ENCODE results near the gene SIX3. TPM values are rescaled to one million over a fixed set of nuclear protein-coding genes. Genes with fewer than 3 reads are reported as not detected.

Gene SIX3
- total RNA-seq, 2 experiments from 2014 or later = 0.08 TPM; not detected in 1

DNA sequence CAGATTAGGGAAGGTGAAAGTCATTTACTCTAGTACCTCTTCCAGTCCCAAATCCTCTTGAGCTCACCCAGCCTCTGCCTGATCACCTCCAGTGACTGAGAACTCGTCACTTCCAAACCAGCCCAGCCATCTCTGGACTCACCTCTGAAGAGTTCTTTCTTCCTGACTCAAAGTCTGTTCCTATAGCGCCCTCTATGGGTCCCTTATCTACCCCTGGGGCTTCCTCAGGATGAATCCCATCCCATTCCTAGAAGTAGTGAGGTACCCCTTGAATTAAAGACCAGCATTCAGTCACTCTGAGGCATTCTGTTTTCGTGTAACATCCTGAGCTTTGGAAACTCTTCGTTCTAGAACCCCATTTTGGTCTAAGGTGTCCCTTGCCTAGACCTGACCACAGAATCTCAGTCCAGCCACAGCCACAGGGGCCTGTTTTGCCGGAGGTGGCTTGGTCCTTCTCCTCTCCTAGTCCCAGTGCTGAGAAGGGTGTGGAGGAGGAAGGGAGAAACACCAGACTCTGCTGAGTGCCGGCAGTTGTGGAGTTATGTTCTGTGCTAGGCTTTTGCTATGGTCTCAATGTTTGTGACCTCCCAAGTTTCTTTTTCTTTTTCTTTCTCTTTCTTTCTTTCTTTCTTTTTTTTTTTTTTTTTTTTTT is 32.7 kb downstream of the SIX3 start:
- CTCF ChIA-PET = no interaction called here

DNA sequence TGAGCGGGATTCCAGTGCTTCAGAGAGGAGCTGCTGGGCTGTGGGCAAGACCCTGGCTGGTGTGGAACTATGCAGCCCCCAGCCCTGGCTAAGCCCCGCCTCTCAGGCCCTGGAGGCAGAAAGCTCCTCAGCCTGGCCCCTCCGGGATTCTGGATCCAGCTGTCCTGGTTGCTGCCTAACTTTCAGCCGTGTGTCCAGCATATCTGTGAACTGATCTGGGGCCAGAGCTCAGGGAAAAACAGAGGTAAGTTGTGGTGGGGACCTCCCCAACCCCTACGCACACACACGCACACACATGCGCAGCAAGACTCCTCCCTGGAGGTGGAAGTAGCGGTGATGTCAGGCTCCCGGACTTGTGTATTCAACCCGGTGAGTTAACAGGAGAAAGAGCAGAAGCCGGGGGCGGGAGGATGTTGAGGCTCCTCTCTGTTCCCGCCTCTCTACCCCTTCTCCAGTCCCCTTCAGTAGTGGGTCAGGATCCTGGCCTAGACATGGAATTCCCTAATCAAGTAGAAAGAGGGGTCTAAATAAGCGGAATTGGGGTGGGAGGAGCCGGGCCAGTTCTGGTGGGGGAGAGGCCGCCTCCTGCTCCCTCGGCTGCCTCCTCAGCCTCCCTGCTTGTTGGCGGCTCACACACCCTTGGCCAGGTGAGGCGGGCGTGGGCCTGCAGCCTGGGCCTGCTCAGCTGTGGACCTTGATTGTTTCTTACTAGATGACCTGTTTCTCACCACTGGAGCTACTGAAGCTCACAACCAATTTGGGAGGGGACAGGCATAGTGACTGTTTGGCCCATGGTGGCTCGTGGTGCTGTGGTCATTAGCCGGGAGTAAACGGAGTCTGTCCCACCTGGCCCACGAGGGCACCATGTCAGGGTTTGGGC is 34.3 kb downstream of the SIX3 start:
- CTCF ChIA-PET = interaction anchor here (0.6 kb wide), 1 partner anchor 20 kb away, joined by 3 read pairs; no protein-coding TSS in a partner anchor
- POLR2A ChIA-PET = no interaction called here

More for the DNA sequence above, 32.7 kb downstream of the SIX3 start:
- POLR2A ChIA-PET = no interaction called here

GRCh38 chr2:44979581-44979980 is 38.1 kb downstream of the SIX3 start:
- POLR2A ChIA-PET = no interaction called here
- CTCF ChIA-PET = interaction anchor here (3.3 kb wide), 1 partner anchor 515 kb away, joined by 25 read pairs; no protein-coding TSS in a partner anchor

DNA sequence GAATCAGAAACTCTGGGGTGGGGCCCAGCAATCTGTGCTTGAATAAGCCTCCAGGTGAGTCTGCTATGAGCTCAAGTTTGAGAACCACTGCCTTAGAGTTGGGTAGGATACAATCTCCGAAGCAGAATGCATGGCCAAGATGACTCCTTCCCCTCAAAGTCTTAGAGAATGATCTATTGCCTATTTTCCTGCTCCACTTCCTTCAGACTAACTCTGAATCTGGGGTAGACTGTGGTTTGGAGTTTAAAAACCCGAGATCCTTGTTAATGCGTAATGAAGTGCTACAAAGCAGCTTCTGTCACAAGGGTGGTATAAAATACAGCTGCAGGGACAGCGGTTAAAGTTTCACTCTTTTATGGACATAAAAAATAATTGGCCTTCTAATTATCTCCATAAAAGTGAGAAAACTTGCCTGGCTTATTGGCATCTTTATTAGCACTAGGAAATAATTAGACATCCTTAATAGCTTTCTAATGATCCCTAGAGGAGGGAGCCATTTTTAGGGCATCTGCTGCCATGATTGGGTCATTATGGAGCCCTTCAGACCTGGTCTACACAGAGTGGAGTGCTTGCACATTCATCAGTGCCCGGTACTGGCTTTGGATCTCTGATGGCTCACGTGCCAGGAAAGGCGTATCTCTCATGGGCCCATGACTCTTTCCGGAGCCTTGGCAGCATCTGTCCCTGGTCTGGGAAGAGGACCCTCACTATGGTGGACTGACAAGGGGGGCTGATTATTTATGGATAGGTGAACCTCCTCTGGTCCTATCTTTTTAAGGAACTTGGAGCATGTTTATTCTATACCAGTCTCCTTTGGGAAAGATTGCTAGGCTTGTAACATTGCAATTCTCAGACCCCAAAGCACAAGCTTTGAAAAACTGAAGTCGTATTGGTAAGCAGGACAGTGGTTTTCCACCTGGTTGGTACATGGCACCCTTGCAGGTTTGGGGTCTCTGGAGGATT is 39.5 kb downstream of the SIX3 start:
- ChIA-PET CTCF (interaction anchor here (0.6 to 3.3 kb wide), 13 partner anchors 8 to 934 kb away, joined by 3 to 25 read pairs (median 4); no protein-coding TSS in a partner anchor), POLR2A (no interaction called here)

DNA sequence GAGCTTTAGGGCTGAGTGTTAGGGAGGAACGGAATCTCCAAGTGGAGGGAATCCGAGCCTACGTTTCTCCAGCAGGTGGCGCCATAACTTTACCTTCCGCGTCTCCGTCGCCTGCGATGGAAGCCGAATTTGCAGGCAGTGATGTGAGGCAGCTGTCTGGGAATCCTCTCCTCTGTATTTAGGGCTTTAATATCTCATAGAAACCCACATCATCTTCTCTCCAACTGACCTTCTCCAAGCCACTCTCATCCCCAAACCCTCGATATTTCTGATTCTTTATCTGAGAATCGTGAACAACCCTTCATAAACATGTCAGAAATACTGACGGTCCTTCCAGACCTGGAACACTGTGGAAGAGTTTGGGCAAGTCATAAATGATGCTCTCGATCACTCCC is 40.2 kb downstream of the SIX3 start:
- ChIA-PET POLR2A (no interaction called here), CTCF (interaction anchor here (0.6 to 3.3 kb wide), 13 partner anchors 8 to 934 kb away, joined by 3 to 25 read pairs (median 4); no protein-coding TSS in a partner anchor)

DNA sequence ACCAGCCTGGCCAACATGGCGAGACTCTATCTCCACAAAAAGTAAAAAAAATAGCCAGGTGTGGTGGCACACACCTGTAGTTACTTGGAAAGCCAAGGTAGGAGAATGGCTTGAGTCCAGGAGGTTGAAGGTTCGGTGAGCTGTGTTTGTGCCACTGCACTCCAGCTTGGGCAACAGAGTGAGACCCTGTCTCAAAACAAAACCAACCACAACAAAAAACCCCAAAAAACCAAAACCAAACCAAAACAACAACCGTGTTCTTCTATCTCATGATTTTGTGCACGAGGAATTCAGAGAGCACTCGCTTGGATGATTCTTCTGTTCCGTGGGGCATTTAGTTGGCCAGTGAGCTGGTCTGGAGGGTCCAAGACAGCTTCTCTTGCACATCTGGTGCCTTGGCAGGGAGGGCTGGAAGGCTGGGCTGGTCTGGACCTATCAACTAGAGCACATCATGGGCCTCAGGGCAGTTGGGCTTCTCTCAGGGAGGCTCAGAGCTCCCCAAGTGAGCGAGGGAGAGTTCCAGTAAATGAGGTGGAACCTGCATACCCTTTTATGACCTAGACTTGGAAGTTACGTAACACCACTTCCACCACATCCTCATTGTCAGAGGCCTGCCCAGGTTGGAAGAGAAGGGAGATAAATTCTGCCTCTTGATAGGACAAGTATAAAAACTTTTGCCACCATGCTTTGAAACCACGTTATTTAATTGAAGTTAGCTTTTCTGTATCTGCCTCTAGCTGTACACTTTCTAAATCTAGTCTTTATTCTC is 42.5 kb downstream of the SIX3 start:
- ChIA-PET POLR2A (no interaction called here), CTCF (interaction anchor here (1.0 to 1.1 kb wide), 3 partner anchors 26 to 510 kb away, joined by 3 to 4 read pairs (median 3); partner anchors contain the start of gene SIX2)

DNA sequence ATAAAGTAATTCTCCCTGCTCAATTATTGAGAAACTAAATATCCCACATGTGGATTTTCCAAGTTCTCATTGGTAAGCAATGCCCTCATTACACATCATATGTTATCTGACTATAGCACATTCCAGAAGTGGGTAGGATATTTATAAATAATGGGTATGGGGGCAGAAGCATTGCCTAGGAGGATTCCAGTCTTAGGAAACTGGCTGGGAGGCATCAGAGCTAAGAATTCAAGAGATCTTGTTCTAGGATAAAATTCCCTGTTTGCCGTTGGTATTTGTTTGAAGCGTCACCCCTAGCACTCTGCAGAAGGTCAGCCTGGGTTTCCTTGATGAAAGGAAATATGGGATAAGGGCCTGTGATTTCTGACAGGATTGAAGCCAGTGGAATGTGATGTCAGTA is 47.7 kb downstream of the SIX3 start:
- ChIA-PET POLR2A (no interaction called here), CTCF (no interaction called here)

DNA sequence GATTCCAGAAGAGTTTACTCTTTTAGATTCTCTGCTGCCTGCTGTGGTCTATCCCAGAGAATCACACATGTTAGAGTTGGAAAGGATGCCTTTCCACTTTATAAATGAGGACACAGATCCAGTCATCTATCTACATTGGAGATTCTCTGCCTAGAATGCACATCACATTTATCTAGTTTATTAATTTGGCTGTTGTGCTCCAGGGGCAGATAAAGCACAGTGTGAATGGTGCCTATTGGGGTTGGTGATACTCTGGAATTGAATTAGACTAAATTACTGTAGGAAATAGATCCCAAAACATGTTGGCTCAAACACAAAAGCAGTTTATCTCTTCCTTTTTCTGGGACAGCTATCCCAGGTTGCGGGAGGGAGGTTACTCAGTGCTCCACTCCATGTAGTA is 52.9 kb downstream of the SIX3 start:
- ChIA-PET CTCF (no interaction called here), POLR2A (no interaction called here)

Other genes with a start within 250 kb of the SIX3 start
- not detected for gene SIX2, start 67.8 kb downstream of the SIX3 start, total RNA-seq

All from activated CD8-positive, alpha-beta memory T cell treated with anti-CD3 and anti-CD28 coated beads for 36 hours (primary cell).